NCI-H1092 (cell line): ENCODE results near the gene SEZ6.

Experiments used
- DNase-seq: peaks from one replicate; lab custom pipeline; 2025; lab: John Stamatoyannopoulos, UW

Gene SEZ6

DNA sequence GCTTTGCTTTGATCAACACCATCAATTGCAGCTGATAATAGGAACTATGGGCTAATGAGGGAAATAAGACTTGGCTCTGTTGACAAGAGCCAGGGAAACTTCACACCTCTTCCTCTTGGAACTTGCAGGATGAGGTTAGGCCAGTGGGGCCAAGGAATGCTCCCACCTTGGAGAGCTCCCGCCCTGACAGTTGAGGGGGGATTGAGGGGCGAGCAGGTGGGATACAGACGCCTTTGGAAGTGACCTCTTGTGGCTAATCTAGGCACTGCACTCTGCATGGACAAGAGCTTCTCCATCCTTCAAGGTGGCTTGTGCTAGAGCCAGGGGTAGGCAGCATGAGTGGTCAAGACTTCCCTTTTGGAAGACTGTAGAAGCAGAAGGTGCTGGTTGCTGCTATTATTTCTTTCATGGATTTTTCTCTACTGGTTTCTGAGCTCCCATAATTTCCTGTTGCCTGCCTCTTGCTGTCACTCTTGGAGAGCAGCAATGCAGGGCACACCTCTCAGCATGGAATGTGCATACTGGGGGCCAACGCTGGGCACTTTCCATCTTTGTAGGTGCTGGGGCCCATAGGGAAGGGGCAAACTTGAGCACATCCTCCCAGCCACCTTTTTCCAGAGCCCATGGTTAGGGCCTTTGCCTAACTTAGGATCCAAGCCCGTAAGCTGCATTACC is 52.3 kb downstream of the SEZ6 start:
- DNase-seq: no peak

DNA sequence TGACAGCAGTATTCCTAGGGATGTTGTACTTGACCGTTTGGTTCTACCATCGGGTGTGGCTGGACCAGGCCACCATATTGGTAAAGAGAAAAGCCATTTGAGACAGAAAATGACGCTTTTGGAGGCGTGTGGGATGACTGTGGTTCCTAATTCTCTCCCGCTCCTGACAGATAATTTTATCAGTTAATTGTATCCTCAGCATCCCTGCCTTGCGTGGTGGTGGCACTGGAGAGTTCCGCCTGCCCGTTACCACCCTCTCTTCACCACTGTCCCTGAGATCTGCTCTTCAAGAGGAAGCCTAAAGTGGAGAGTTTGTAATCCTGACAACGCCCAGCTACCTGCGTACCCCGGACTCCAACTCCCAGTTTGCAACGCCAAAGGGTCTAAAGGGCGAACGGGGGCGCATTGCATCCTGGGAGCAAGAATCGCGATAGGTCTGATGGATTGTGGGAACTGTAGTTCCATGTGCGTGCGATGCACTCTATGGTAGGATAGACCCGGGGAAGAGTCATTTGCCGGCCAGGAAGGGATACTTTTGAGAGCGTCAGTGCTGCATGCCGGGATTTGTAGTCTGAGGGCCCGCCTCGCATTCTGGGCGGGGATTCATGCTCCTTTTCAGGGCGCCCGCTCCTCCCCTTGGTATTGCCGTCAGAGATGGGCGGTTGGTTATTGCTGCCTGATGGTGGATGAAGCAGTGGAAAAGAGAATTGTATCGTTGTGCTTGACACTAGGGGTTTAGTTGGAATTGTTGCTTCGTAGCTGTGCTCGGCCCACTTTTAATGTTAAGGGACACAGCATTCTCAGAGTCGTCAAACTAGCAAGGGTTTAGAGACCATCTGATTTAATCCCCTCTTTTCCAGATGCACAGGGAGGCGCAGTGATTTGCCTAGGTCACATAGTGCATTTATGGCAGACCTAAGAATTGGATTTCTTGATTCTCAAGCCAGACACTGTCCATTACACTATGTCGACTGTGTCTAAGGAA is 53.5 kb downstream of the SEZ6 start:
- peak; percentile 99 for DNase-seq

DNA sequence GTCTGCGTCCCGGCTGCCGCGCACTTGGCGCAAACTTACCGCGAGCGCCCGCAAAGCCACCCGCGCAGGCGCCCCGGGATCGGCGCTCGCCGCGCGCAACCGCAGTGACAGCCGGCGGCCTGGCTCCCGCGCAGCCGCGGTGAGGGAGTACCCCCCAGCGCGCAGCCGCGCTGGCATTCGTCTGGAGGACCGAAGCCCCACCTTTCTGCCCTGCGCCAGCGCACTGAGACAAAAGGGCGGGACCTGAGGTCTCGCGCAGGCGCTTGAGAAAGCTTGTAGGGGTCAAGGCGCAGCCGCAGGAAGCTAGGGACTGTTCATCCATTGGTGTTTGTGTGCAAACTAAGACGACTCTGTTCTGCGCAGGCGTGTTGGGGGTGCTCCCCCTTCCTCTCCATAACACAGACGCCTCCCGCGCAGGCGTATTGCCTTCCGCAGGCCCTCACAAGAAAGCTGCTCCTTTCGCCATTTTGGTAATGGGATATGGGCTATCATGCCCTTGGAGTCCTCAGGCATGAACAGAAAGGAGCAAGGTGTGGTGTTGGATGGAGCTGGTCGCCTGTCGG is 54.3 kb downstream of the SEZ6 start, which contains the start of gene PHF12:
TSS of gene PHF12 (minus strand) at position 91 of the 563 bp plus-strand sequence. CDS start 558 bp downstream, outside the sequence.
- DNase-seq: peak; percentile 100

DNA sequence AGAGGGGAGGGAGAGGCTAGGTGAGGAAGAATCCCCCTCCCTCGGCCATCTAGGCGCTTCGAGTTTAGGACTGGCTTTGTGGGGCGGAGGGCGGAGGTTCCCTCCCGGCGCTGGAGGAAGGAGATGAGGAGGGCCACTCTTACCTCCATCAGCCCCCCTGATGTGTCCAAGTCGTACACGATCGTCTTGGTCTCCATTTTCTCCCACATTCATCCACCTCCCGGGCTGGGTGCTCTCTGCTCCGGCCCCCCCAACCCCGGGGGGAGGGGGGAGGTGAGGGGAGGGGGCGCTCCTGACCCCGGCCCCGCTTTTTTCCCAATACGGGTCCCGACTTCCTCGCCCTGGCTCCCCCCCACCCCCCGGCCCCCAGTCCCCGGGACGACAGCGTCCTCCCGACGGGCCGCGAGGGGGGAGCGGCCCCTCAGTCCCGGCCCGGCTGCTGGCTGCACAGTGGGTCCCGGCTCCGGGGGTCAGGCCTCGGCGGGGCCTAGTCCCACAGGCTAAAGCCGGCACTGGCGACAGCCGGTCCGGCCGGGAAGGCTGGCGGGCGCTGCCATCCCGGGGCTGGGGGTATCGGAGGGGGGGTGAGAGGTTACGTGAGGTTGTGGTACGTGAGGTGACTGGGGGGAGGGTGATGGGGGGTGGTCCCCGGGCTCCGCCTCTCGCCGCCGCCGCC is 54.9 kb downstream of the SEZ6 start:
- no peak for DNase-seq

DNA sequence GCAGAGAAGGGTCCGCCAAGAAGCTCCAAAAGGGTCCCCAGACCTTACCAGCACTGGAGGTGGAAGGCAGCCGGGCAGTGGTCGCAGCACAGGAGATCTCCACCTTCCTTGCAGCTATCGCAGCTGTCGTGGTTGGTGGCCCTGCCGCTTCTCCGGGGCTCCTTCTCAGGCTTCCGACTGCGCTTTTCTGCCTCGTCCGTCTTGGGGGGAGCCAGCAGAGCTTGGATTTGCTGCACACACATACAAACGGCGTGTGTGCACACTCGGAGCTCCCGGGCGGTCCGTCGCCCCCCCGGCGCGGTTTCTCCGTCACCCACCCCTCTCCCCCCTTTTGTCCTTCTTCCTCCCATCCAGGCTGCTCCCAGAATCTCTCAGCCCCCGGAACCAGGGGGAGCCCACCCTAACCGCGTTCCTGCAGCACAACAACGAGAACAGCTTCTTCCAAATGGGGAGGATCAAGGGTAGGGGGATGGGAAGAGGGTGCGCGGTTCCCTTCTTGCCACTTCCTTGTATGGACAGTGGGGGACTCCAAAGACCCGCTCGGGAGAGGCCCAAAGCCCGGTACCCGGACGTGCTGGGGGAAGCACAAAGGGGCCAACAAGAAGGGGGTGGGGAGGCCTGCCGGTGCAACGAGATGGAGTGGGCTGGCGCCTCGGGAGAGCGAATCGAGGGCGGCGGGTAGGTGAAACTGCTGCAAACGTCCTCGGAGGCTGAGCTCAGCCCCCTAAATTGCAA is 55.6 kb downstream of the SEZ6 start:
- no peak for DNase-seq

DNA sequence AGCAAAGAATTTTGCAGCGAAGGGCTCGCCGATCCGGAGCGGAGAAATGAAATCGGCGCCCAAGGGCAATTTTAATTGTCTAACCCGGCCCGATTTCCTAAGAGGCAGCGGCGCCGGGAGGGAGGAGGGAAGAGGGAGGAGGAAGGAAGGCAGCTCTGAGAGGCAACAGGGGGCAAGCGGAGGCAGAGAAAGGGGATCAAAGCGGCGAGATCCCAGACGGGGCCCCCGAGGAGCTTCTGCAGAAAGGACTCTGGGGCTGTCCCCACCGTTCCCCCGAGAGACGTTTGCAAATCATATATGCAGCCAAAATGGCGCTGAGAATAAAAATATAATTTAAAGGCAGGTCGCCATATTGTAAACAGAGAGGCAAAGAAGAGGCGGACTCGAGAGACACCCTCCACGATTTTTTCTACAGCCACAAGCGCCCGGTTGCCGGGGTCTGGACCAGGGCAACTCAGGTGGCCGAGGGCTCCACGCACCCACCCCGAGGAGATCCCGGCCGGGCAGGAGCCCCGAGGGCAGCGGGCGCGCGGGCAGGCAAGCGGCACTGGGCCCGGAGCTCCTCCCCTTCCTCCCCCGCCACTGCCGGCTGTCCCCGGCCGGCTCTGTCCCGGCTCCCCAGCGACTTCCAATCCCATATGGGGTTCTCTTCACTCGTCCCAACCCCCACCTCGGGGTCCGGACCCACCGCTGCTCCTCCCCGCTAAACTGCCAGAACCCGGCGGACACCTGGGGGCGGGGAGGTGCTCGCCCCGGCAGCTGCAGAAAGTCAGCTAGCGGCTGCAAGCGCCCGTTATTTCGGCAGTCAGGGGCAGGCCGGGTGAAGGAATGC is 56.4 kb downstream of the SEZ6 start:
- no peak for DNase-seq

DNA sequence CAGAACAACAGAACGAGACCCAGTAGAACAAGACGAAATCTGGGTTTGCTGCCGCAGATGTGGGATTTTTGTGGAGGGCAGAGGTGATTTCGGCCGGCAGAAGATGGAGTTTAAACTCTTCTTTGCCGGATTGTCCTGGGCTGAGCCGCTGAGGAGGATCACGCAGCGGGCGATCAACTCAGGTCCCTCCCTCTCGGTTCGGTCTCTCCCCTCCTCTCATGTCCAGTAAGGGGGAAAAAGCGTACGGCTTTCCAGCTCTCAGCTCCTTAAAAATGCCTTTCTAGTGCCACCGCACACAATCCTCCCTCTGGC is 57.0 kb downstream of the SEZ6 start:
- DNase-seq: no peak

DNA sequence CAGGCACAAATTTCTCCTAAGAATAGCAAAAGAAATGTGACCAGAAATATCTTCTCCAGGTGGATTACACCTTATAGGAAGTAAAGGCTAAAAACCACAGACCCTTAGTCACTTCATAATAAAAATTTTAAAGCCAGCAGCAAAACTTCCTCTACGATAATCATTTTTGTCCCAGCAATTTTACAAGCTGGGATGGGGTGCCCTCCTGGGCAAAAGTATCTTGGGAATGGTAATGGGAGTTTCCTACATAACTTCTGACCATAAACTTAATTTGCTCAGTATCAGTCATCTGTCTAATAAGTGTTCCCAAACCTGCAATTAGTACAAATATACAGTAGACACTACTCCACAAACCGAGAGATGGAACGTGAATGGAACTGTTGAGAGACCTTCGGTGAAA is 57.5 kb downstream of the SEZ6 start:
- DNase-seq: no peak

DNA sequence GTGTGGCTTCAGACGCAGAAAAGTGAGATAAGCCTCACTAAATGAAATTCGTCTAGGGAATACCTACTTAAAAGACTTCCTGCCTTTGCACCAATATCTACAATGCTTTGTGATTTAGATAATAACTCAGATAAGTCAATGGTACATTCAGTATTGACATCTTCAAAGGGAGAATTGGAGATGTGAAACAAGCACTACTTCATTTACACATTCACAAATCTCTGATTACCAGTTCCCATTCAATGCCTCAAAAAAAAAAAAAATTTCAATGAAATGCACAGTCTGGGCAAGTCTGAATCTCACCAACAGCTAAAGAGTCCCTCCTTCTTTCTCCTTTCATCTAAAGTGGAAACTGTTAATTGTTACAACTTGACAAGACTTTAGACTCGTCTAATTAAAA is 58.2 kb downstream of the SEZ6 start:
- no peak for DNase-seq

DNA sequence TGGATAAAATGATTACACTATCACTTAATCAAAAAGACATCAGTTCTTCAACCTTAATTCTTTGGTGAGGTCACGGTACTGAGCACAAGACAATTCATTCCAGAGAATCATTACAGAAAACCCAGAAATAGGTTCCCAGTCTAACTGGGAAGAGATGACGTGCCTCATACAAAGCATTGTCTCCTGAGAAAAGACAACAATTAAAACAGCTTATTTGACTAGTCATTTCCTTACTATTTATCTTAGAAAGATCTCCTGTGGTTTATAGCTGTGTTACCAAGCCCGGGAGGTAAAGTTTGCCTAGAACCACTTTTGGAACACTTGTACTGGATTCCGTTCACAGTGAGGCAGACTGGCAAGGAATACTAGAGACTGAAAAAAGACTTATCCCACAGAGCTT is 59.6 kb downstream of the SEZ6 start:
- no peak for DNase-seq

DNA sequence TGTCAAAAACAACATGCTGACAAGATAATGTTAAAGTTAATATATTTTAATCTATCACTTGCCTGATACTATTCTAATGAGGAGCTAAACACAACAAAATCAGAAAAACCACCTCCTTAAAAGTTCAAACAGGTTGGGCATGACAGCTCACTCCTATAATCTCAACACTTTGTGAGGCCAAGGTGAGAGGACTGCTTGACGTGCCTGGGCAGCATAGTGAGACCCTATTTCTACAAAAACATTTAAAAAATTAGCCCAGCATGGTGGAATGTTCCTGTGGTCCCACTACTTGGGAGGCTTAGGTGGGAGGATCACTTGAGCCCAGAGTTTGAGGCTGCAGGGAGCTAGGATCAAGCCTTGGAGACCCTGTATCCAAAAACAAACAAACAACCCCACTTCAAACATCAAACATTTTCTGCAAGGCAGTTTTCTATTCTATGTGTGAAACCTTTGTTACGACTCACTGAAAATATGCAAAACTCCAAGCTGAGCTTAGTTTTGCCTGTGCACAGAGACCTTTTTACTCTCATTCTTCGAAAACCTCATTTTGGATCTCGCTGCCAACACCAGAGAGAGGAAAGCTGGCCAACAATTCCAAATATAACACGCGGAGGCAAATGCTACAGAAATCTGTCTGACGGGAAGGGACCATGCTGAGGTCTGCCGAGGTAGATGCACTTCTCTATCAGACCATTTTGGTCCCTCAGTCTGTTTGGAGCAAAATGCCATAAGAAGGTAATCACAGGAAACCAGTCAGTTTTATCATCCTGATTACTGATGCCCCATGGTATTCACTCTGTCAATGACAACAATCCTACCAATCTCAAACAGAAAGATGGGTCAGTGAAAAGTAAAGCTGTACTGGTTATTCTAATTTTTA is 60.7 kb downstream of the SEZ6 start:
- DNase-seq: no peak

DNA sequence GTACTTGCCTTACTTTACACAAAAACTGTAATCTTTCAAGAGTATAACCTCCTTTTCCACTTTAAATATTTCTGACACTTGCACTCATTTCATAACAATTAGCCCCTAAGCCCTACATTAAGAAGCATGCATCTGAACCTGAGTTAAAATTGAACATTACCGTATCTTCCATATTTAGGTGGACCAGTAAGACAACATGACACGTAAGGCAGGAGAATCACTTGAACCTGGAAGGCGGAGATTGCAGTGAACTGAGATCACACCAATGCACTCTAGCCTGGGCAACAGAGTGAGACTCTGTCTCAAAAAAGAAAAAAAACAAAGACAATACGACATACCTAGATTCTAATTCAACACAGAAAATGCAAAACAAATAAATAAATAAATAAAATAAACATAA is 61.5 kb downstream of the SEZ6 start:
- no peak for DNase-seq

DNA sequence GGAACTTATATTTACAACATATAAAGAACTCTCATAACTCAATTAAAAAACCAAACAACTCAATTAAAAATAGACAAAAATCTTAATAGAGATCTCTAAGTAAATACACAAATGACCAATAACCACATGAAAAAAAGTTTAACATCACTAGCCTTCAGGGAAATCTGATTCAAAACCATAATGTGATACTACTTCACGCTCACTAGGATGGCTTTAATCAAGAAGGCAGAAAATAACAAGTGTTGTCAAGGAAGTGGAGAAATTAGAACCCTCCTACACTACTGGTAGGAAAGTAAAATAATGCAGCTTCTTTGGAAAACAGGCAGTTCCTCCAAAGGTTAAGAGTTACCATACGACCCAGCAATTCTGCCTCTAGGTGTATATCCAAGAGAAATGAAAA is 62.9 kb downstream of the SEZ6 start:
- DNase-seq: no peak

DNA sequence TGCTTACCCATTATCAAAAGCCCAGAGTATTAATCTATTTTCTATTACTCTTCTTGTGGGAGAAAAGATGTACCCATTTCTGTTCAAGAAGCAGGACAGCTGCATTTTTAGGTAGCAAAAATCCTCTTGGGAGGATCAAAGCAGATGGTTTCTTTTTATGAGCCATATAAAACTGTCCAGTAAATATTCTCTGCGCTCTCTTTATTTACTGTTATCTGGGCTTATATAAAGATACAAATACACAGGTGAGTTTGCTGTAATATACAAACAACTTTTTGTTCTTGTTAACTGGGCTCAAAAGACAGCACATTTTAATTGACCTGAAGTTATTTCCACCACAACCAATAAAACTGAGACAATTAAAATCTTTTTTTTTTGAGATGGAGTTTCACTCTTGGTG is 64.6 kb downstream of the SEZ6 start:
- DNase-seq: no peak

DNA sequence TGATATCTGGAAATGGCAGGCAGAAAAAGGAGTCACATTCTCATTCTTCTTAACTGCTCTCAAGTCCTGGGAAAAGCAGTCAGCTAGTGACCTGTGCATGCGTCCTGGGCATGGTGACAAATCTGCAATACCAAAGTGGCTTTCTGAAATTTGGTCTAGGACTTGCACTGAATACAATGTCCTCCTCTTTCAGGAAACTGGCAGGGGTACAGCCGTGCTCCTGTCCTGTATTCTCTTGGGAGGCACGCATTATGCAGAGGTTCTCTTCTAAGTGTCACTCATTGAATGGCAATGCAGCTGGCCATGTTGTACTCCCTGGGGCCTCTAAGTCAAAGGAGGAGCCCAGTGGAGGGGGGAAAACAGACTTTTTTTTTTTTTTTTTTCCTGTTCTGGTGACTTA is 65.2 kb downstream of the SEZ6 start:
- DNase-seq: no peak

DNA sequence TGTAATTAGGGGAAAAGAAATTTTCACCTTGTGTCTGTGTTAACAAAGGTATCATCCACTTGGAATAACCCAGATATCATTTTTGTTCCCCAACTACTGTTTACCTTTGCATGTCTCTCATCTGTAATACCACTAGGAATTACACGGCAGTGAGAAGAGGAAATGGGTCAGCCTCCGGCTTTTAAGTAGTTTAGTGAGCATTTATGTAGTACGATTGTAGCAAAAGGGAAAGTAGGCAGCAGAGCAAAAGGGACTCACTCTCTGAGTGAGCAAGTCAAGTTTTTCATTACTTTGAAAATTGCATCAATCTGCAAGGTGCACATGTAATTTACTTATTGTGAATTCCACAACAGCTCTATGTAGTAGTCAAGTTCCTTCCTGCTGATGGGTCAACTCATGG is 65.7 kb downstream of the SEZ6 start:
- no peak for DNase-seq

DNA sequence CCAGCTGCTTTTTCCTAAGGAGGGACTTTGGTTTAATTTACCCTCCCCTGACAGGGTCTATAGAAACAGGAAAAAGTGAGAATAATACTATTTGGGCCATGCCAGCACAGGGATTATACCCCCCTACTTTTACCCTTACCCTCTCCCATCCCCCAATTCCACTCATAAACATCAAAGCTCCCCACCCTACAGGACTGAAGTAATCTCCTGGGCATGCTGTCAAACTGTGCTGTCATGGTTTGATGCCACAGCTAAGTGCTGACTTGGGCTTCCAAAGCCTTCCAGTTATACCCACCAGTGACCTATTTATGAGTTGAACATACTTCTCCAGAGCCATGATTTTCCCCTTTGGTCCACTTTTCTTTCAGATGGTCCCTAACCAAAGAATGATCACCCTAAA is 67.3 kb downstream of the SEZ6 start:
- no peak for DNase-seq

DNA sequence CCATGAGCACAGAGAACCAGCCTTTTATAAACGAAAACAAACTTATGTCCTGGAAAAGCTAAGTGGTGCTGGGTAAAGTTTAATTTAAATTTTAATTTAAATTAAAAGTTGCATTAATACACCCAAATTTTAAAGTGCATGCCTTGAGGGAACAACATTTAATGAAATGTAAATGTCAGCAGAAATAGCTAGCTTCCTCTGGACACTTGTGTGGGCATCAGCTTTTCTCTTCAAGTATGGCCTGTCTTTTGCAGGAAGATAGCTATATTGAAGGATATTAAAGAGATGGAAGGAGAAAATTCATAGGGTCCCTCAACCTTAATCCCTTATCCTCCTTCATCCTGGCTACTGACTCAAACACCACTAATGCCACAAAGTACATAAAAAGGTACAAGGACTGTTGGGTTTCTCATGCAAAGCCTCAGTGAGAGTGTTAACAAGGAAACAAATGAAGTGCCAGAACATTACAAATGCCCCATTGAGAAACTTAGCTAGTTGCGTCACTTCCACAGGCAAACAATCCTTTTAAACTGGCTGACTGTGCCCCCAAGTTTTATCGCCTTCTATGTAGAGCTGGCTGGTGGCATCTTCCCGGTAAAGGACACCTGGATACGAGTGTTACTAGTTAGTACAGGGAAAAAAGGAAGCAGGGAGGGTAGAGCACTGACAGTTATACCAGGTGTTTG is 68.6 kb downstream of the SEZ6 start:
- DNase-seq: no peak

DNA sequence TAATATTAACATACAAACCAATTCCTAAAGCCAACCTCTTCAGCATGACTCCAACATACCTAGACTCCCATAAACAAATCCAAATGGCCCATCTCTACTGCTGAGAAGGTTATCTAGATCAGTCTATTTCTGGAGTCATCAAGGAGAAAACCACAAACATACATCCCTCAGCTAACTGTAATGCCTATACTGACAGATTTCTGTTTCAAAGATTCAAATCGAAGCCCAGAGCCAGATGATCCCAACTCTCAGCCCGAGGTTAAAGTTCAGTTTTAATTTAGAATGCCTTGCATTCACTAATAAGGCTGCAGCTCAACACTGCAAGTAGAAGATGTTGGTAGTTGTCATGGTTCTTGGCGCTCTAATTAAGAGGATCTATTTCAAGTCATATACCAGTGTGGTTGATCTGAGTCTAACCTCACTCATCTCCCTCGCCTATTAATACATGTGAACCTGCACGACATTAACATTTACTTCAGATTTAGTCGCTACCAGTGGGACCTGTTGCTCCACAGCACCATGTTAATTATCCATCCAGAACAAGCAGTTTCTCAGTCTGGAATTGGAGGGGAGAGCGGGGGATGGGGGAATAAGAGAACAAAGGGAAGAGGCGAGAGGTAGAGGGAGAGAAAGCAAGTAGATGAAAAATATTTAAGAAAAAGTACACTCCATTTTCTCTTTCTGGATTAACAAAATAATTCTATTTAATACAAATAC is 69.9 kb downstream of the SEZ6 start:
- no peak for DNase-seq
